H4 (cell line): ENCODE data around the gene PRR29. TPM values are rescaled to one million over a fixed set of nuclear protein-coding genes. Genes with fewer than 3 reads are reported as not detected.

Experiments
- DNase-seq: peaks from one replicate; pipeline ENCODE4 v3.0.0-alpha.2; 2015; ENCODE audit warnings: low spot score
- total RNA-seq: library from RNA; depleted of rRNA; stranded (reverse); fragments of >200 nt; shearing (Covaris generic); gene quantifications from 2 replicates; pipeline ENCODE4 v1.2.3, GENCODE V29; 2014; rRNA removed

The PRR29 gene
- total RNA-seq, 1 experiment from 2014 or later, result 0.27 TPM

- no peak for DNase-seq
Observed at GRCh38 chr17:64042700-64043485, 44.7 kb downstream of the PRR29 start.

- DNase-seq, result no peak
Observed at GRCh38 chr17:64045176-64045575, 47.0 kb downstream of the PRR29 start.

GRCh38 chr17:64048805-64049204, 50.7 kb downstream of the PRR29 start:
- no peak for DNase-seq

- DNase-seq, result no peak
Observed at GRCh38 chr17:64051153-64051552, 53.0 kb downstream of the PRR29 start.

GRCh38 chr17:64053101-64053500, 55.0 kb downstream of the PRR29 start:
- DNase-seq, result no peak

Other genes with a start within 250 kb of the PRR29 start
- gene CCDC47, start 224.8 kb upstream of the PRR29 start, total RNA-seq, result 50.4 and 69.3 TPM in 2 replicates
- 21.0 and 30.5 TPM in 2 replicates for gene DDX42, start 224.2 kb upstream of the PRR29 start, total RNA-seq
- gene PSMC5, start 170.9 kb upstream of the PRR29 start, total RNA-seq, result 64.8 and 71.7 TPM in 2 replicates
- gene FTSJ3, start 170.7 kb upstream of the PRR29 start, total RNA-seq, result 95.5 and 124 TPM in 2 replicates
- gene SMARCD2, start 155.7 kb upstream of the PRR29 start, total RNA-seq, result 86.3 and 152 TPM in 2 replicates
- not detected in 2 replicates for gene CSH2, start 124.7 kb upstream of the PRR29 start, total RNA-seq
- gene GH2, start 116.4 kb upstream of the PRR29 start, total RNA-seq, result not detected in 2 replicates
- not detected in 2 replicates for gene CSH1, start 101.8 kb upstream of the PRR29 start, total RNA-seq
- gene CSHL1, start 87.1 kb upstream of the PRR29 start, total RNA-seq, result not detected in 2 replicates
- not detected in 2 replicates for gene GH1, start 79.5 kb upstream of the PRR29 start, total RNA-seq
- 1.1 TPM in 1 of 2 replicates, not detected in the other for gene CD79B, start 66.0 kb upstream of the PRR29 start, total RNA-seq
- gene SCN4A, start 25.4 kb upstream of the PRR29 start, total RNA-seq, result 0.02 TPM in 2 replicates
- 0.14 TPM in 1 of 2 replicates, not detected in the other for gene ICAM2, start 22.3 kb downstream of the PRR29 start, total RNA-seq
- gene ERN1, start 131.8 kb downstream of the PRR29 start, total RNA-seq, result 1.2 and 2.7 TPM in 2 replicates